DMS153 treated with DMSO at 0.1 percent for 48 hours (cell line): ENCODE measurements around the gene RDX.
A peak's percentile ranks its signal among the peaks of the same experiment; 100 is the strongest.
"Not testable (repeated sequence)": the region's sequence is repeated elsewhere in the genome, so short reads cannot be mapped to it uniquely, and the experiment has no call there.

Source experiments
- DNase-seq: peaks from one replicate; lab custom pipeline; 2025; ENCODE audit not compliant: unreplicated experiment; lab: John Stamatoyannopoulos, UW

RDX gene

DNA sequence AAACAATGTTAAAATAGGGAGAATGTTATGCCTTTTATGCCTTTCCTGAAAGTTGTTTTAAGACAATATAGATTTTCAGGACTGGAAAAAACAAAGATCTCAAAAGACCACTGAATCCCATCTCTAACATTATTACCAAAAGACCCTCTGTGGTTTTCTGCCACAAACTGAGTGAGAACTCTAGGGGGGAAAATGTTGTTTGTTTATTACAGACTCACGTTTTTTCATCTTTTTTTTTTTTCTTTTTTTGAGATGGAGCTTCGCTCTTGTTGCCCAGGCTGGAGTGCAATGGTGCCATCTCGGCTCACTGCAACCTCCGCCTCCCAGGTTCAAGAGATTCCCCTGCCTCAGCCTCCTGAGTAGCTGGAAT lies 9.6 kb upstream of the RDX start:
- not testable (repeated sequence) for DNase-seq

DNA sequence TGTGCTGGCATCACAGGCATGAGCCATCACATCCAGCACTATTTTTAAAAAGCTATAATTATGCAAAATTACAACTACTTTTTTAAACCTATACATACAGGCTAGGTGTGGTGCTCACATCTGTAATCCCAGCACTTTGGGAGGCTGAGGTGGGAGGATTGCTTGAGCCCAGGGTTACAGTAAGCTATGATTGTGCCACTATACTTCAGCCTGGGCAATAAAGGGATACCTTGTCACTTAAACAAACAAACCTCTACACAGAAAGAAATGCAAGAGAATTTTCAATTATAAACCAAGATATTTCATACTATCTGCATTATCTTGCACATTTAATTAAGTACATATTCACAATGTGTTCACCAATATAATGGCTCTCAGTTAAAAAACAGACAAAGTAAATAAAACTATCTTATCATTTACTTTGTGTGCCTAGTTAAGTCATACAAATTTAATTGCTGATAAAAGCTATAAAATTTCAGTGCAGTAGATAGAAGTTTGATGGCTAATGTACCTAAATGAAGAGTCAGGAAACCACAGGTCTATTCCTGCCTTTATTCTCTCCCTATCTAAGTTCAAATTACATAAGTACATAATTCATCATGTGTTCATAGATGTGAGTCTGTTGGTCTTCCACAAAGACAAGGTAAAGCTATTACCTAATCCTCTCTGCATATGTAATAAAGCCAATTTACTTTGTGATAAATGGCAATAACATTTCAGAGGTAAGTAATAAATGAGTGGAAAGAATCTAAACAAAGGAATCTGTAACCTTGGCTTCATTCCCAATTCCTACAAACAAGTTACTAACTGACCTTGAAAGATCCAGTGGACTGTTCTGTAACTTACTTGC lies 9.0 kb upstream of the RDX start:
- peak; percentile 99 for DNase-seq

DNA sequence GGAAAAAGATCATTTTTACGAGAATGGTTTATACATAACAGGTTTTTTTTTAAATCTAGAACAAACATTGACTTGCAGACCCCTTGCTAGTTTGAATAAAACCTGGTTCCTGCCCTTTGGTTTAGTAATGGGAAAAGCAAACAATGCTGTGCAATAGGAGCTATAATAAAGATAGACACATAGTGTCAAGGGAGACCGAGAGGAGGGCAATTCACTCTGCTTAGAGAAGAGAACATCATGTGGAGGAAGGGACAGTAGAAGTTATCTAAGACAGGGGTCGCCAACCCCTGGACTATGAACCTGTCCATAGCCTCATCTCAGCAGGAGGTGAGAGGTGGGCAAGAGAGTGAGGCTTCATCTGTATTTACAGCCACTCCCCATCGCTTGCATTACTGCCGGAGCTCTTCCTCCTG lies 7.0 kb upstream of the RDX start:
- no peak for DNase-seq

DNA sequence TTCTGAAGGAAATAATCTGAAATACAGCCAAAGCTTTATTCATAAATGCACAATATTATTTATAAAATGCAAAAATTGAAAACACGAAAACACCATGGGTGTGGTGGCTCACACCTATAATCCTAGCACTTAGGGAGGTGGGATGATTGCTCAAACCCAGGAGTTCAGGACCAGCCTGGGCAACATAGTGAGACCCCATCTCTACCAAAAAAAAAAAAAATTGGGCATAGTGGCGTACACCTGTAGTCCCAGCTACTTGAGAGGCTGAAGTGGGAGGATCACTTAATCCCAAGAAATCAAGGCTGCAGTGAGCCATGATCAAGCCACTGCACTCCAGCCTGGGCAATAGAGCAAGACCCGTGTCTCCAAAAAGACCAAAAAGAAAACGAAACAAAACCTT lies 5.2 kb upstream of the RDX start:
- DNase-seq: no peak

DNA sequence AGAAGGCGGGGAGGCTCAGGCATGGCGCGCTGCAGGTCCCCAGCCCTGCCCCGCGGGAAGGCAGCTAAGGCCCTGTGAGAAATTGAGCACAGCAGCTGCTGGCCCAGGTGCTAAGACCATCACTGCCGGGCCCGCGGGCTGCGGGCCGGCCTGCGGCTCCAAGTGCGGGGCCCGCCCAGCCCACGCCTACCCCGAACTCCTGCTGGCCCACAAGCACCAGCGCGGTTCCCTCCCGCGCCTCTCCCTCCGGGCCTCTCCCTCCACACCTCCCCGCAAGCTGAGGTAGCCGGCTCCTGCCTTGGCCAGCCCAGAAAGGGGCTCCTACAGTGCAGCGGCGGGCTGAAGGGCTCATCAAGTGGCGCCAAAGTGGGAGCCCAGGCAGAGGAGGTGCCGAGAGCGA lies 4.6 kb upstream of the RDX start:
- no peak for DNase-seq

DNA sequence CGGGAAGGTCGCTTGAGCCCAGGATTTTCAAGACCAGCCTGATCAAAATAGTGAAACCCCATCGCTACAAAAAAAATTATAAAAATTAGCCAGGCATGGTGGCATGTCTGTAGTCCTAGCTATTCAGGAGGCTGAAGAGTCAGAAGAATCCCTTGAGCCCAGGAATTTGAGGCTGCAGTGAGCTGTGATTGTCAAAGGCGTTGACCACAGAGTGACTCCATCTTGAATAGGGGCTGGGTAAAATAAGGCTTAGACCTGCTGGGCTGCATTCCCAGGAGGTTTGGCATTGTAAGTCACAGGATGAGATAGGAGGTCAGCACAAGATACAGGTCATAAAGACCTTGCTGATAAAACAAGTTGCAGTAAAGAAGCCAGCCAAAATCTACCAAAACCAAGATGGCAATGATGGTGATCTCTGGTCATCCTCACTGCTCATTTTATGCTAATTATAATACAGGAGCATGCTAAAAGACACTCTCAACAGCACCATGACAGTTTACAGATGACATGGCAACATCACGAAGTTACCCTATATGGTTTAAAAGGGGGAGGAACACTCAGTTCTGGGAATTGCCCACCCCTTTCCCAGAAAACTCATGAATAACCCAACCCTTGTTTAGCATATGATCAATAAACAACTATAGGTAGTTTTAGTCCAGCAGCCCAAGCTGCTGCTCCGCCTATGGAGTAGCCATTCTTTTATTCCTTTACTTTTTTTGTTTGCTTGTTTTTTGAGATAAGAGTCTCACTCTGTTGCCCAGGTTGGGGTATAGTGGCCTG lies 2.8 kb upstream of the RDX start:
- DNase-seq: no peak

DNA sequence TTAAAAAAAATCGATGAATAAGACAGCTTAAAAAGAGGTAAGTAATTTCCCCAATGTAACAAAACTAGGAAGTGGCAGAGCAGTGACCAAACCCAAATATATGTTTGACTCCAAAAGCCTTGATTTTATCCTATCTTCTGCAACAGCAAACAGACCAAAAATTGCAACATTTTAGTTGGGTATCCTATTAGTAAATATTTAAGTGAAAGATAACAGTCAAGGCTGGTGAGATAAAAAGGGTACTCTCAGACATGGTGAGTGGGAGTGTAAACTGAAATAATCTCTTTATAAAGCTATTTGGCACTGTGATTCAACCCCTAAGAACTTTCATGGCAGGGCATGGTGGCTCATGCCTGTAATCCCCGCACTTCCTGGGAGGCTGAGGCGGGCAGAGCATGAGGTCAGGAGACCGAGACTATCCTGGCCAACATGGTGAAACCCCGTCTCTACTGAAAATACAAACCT lies 1.9 kb upstream of the RDX start:
- DNase-seq: no peak

DNA sequence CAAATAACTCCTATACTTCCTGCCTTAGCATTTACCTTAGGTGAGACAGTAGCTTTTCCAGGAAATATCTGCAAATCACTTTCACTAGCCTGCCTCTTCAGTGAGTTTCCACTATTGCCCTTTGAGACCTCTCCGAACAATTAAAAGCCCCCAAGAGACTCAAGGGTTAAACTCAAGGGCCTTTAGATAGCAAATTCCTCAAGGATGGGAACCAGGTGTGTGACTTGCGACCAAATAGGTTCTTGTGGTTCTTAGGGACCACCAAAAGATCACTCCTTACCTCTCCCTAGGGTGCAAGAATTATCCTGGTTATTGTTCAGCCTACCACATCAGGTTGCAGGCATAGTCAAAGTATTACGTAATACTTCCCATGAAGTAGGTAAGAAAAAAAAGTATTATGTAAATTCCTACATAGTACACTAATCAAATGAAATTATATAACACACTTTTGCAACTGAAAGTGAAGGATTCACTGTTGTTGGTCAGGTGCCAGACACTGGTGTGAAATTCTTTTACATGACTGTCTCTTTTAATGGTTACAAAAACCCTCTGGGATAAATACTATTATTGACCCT lies 1.4 kb upstream of the RDX start:
- no peak for DNase-seq

DNA sequence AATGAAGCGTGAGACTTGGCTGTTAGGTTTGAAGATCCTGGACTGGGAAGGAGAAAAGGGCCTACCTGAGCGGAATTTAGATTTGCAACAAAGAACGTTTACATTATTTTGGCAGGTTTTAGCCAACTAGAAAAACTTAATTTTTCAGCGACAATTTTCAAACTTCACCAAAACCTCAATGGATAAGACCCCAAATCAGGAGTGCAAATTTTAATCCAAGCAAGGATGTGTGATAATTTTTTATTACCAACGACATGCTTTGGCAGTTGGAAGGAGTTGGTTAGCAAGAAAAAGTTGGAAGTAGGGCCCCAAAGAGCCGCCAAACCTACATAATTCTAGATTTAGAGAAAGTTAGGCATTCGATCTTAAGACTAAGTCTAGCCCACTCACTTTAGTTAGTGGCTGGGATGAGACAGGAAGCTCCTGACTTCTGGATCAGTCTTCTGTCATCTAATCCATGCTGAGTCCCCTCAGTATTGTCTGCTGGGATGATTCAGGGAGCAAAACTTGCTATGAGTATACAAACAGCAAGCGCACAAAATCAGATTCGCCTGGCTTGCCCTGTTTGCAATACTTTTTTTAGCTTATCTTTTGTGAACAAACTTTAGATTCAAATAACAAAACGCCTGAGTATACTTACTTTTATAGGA lies 787 bp upstream of the RDX start:
- DNase-seq: no peak

DNA sequence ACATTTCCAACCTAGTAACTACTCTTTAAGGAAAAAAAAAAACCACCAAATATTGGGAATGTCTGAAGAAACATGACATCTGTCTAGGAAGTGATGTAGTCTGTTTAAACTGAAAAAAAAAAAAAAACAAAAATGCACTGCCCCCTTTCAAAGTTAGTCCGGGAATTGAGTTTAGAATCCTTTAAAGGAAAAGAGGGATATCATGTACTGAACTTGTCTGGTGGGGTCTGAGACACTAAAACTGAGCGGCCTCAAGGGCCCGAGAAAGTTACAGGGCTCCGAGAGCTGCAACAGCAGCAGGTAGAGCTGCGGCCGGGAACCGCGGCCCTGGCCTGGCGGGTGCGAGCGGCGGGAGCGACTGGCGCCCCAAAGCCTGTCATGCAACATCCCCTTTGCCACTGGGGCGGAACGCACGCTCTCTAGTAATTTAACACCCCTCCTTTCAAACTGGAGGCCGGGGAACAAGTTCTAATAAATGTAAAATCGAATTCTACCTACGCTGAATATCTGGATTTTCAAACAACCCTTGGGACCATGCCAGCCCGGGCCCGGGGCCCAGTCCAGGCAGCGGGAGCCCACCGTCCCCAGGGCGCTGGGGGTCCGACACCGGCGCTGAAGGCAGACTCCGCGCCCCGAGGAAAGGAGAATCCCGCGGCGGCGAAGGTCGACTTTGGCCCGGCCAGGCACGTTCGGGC lies 736 bp downstream of the RDX start:
- DNase-seq: no peak

DNA sequence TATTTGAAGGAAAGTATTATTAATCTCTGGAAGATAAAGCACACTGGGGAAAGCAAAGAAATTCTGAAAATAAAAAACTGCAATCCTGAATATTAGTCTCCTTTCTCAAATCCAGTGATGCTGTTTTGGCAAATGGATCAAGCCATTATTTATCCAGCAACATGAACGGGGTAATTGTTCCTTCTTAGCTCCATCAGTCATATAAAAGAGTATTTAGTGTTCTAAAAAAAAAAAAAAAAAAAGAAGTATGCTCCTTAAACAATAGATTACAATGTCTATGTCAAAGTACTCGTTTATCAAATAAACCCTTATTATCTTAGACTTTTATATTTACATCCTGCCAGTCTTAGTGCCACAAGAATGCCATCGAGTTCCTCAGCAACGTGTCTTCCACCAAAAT lies 1.3 kb downstream of the RDX start:
- no peak for DNase-seq

DNA sequence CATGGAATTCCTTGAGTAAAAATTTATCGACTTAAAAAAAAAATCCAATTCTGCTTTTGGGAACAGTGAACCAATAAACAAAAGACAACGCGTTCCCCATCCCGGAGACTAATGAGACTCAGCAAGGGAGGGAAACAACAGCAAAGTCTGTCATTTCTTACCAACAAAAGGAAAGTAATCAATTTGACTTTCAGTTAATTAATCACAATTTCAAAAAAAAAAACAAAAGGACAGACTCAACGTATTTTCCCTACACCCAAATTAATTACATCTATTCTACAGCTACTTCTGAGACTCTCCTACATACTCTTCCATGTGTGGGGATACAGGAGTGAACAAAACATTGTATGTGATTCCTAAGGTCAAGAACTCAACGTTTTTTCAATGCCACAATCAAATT lies 1.9 kb downstream of the RDX start:
- DNase-seq: no peak

DNA sequence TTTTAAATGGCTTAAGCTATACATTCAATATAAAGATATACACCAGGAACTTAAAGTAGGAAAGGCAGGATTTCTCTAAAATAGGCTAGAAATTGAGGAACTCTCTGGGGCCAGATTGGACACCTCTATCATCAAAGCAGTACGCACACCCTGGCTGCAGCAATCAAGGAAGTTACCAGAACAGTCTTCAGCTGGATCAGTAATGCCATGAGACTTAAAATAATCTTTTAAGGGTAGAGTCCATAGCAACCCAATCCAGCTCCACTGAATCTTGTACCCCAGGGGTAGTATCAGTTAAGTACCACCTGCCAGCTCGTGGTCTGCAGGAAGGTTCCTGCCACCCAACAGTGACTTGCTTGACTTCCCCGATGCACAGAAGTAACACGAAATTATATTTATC lies 3.0 kb downstream of the RDX start:
- DNase-seq: no peak

DNA sequence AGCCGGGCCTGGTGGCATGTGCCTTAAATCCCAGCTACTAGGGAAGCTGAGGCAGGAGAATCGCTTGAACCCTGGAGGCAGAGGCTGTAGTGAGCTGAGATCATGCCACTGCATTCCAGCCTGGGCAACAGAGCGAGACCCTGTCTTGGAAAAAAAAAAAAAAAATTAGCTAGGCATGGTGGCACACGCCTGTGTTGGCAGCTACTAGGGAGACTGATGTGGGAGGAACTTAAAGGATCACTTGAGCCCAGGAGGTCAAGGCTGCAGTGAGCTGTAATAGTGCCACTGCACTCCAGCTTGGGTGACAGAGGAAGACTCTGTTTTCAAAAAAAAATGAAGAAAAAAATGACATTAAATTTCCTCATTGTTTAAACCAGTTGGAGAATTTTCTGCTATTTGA lies 4.3 kb downstream of the RDX start:
- DNase-seq: not testable (repeated sequence)

DNA sequence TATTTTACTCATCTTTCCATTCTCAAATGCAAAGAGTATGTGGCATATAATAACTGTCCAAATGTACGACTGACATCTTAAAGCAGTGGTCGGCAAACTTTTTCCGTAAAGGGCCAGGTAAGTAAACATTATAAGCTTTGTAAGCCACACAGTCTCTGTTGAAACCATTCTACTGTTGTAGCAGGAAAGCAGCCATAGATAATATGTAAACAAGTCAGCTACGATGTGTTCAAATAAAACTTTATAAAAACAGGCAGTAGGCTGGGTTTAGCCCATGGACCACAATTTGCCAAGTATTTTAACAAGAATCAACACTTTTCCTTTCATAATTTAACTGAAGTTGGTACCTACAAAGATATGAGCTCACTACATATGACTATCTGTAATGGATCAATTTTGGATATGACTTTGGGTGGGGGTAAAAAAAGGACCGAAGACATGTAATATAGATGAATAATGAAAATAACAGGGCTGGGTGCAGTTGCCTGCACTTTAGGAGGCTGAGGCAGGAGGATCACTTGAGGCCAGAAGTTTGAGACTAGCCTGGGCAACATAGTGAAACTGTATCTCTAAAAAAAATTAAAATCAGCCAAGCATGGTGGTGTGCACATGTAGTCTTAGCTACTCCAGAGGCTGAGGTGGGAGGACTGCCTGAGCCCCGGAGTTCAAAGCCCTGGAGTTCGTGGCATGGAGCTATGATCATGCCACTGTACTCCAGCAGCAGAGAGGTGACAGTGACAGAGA lies 5.7 kb downstream of the RDX start:
- no peak for DNase-seq

DNA sequence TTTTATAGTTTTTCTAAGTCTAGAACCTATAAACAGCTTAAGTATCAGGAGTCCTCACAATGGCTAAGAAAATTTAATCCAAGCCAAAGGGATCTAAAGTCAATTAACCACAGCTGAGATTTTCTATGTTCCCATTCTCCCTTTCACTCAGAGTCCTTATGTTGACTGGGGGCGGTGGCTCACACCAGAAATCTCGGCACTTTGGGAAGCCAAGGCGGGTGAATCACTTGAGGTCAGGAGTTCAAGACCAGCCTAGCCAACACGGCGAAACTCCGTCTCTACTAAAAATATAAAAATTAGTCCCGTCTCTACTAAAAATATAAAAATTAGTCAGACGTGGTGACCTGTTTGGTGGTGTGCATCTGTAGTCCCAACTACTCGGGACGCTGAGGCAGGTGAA lies 6.9 kb downstream of the RDX start:
- DNase-seq: no peak

DNA sequence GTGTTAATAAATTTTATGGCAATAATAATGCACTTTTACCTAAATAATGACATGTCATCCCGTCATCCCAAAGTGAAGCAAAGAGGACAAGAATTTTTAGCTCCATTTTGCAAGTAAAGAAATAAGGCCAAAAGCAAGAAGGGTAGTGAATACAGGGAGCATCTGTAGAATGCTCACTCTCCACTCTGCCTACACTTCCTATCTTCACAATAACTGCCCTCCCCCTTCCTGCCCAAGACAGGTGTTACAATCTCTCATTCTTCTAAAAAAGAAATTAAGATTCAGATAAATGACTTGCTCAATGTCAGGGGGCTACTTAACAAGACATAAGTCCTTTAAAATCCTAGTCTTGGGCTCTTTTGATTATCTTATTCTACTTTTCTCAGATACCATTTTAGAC lies 8.9 kb downstream of the RDX start:
- no peak for DNase-seq

DNA sequence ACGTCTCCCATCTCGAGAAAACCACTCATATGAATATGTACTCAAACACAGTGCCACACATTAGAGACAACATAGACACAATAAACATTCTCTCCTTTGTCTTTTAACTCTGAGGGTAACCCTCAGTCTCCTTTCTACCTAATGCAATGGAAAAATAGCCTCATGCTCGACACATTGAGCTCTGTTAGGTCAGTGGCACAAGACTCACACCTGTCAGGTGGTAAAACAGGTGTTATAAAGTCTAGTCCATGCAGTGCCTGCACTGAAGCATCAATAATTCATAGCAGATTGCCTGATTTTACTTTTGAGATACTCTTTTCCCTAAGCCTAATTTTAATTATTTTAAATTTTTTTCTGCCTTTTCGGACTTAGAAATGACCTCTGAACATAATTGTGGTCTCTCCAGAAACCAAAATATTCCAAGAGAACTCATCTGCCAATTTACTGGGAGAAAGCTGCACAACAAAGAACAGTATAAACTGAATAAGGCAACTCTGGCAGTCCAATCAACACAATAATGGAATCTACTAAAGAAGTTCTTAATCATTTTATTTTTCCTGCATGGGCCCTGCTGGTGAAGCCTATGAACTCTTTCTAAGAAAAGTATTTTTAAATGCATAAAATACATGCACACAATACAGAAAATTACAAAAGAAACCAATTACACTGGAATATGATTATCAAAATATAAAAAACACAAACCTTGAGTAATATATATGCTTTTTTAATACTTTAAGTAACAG lies 9.9 kb downstream of the RDX start:
- DNase-seq: no peak

DNA sequence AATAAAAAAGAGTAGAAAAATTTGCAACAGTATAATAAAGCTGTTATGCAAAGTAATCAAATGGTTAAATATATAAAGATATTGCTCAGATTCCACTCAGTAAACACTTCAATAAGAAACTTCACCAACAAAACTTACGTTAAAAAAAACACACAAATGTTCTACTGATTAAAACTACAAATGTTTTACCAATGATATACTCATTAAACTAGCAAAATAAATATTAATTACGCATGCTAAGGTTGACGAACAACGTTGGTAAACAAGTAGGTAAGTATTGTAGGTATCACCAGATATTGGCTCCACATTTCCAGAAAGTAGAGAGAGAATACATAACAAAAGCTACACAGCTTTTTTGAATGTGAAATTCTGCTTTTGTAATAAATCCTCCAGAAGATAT lies 12.6 kb downstream of the RDX start:
- no peak for DNase-seq

DNA sequence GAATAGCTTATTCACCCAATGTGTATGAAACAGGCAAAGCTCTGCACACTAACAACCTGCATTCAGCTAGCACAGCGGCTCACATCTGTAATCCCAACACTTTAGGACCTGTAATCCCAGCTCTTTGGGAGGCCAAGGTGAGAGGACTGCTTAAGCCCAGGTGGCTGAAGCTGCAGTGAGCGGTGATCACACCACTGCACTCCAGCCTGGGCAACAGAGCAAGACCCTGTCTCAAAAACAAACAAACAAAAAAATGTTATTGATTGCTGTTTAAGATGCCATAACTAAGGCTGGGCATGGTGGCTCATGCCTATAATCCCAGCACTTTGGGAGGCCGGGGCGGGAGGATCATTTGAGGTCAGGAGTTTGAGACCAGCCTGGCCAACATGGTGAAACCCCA lies 15.8 kb downstream of the RDX start:
- DNase-seq: not testable (repeated sequence)
